OCI-LY7 (cell line): ENCODE measurements around the gene NOL6. TPM values are rescaled to one million over a fixed set of nuclear protein-coding genes. Genes with fewer than 3 reads are reported as not detected.

Experiments used
- BruUV-seq: library from RNA; stranded (reverse); fragments of 400-500 nt; replicated peaks from 2 replicates; lab custom pipeline; 2021; lab: Mats Ljungman, UMichigan
- CTCF ChIA-PET: fragments of 300-600 bp; sonication (Branson Sonifier 250); formaldehyde crosslinking; loops from one replicate; lab custom pipeline; 2022; ENCODE audit warnings: antibody characterized with exemption; ENCODE audit not compliant: unreplicated experiment; lab: Charles Lee
- POLR2A ChIA-PET: fragments of 300-600 bp; sonication (Branson Sonifier 250); formaldehyde crosslinking; loops from one replicate; lab custom pipeline; 2022; ENCODE audit warnings: antibody characterized with exemption; lab: Charles Lee
- DNase-seq: peaks from one replicate; pipeline ENCODE4 v3.0.0-alpha.2; 2015; ENCODE audit warnings: low spot score
- H2AFZ ChIP-seq: fragments of 200-600 bp; sonication (generic), shearing (Covaris generic); 2 replicates; pipeline ENCODE4 v1.6.1; 2014; ENCODE audit warnings: mild to moderate bottlenecking, antibody characterized with exemption, low read length, moderate library complexity
- H3K27ac ChIP-seq: fragments of 200-600 bp; sonication (generic); 2 replicates; pipeline ENCODE4 v1.5.1; 2014; ENCODE audit warnings: mixed run types, low read depth, mild to moderate bottlenecking, moderate library complexity, low read length, inconsistent platforms; ENCODE audit not compliant: poor library complexity, severe bottlenecking
- H3K36me3 ChIP-seq: fragments of 200-600 bp; sonication (generic); 2 replicates; pipeline ENCODE4 v1.6.1; 2014; ENCODE audit warnings: mild to moderate bottlenecking, antibody characterized with exemption, low read length, moderate library complexity, mixed read lengths; ENCODE audit not compliant: insufficient read depth
- H3K4me1 ChIP-seq: fragments of 200-600 bp; sonication (generic); 2 replicates; pipeline ENCODE4 v1.5.1; 2014; ENCODE audit warnings: mild to moderate bottlenecking, low read length; ENCODE audit not compliant: insufficient read depth, poor library complexity, severe bottlenecking
- H3K4me2 ChIP-seq: fragments of 200-600 bp; sonication (generic); 2 replicates; pipeline ENCODE4 v1.6.1; 2014; ENCODE audit warnings: mild to moderate bottlenecking, low read length
- H3K4me3 ChIP-seq: fragments of 200-600 bp; sonication (generic); 2 replicates; pipeline ENCODE4 v1.5.1; 2014; ENCODE audit warnings: mild to moderate bottlenecking, low read depth, low read length; ENCODE audit not compliant: poor library complexity, severe bottlenecking
- H3K79me2 ChIP-seq: fragments of 200-600 bp; sonication (generic); 2 replicates; pipeline ENCODE4 v1.6.1; 2016; ENCODE audit warnings: low read depth, mild to moderate bottlenecking, low read length, moderate library complexity, mixed read lengths; ENCODE audit not compliant: insufficient read depth
- H3K9me2 ChIP-seq: fragments of 200-600 bp; sonication (generic); 2 replicates; pipeline ENCODE4 v1.6.1; 2016; ENCODE audit warnings: mild to moderate bottlenecking, low read length, mixed read lengths; ENCODE audit not compliant: insufficient read depth
- H3K9me3 ChIP-seq: fragments of 200-600 bp; sonication (generic); 2 replicates; pipeline ENCODE4 v1.6.1; 2014; ENCODE audit warnings: mild to moderate bottlenecking, mixed run types, low read length, mixed read lengths
- H4K20me1 ChIP-seq: fragments of 200-600 bp; sonication (generic); 2 replicates; pipeline ENCODE4 v1.6.1; 2014; ENCODE audit warnings: mild to moderate bottlenecking, antibody characterized with exemption, low read length, moderate library complexity, mixed read lengths; ENCODE audit not compliant: insufficient read depth
- CTCF ChIP-seq: fragments of 200-600 bp; sonication (generic); conservative IDR thresholded peaks from 2 replicates; pipeline ENCODE4 v1.5.1; 2014; ENCODE audit warnings: mild to moderate bottlenecking, antibody characterized with exemption, low read length, moderate library complexity, mixed read lengths
- EZH2phosphoT487 ChIP-seq: fragments of 200-600 bp; sonication (generic); IDR thresholded peaks from 2 replicates; pipeline ENCODE4 v1.6.1; 2018; ENCODE audit warnings: low read depth, borderline replicate concordance, mild to moderate bottlenecking, mixed run types, antibody characterized with exemption, low read length, moderate library complexity, mixed read lengths
- intact Hi-C: fragments of 100-400 bp; cut with micrococcal nuclease; formaldehyde crosslinking; loops from one replicate; pipeline ENCODE4 v1.10.0; 2022; ENCODE audit not compliant: unreplicated experiment
- total RNA-seq, 2 experiments: library from RNA; depleted of rRNA in 1 of 2; stranded (reverse); fragments of >200 nt in 1 of 2; shearing (Covaris generic) in 1 of 2; gene quantifications; 2 replicates each; pipeline ENCODE4 v1.2.3, GENCODE V29; 2014 to 2022

NOL6 gene
- total RNA-seq, 2 experiments from 2014 or later = 28.8 to 30.9 TPM

GRCh38 chr9:33438926-33439680, 34.6 kb downstream of the NOL6 start:
- intact Hi-C loops = no loop called here
- no TSS peak for BruUV-seq
- no peak overlapping the region for H3K4me2 ChIP-seq
- TF ChIP-seq CTCF (no peak), EZH2phosphoT487 (no peak)
- H3K4me3 ChIP-seq = no peak overlapping the region
- no peak overlapping the region for H3K27ac ChIP-seq
- H3K4me1 ChIP-seq = peaks cover 4% of the 10 kb centered on the region
- H3K9me2 ChIP-seq = no peaks in the 10 kb centered on the region
- DNase-seq = no peak
- no peaks in the 10 kb centered on the region for H3K36me3 ChIP-seq
- H3K9me3 ChIP-seq = no peaks in the 10 kb centered on the region
- H3K79me2 ChIP-seq = no peaks in the 10 kb centered on the region
- no peak overlapping the region for H2AFZ ChIP-seq
- CTCF ChIA-PET = interaction anchor here (1.4 to 1.9 kb wide), 2 partner anchors 8 to 14 kb away, joined by 6 to 13 read pairs; partner anchors contain the start of gene AQP3
- no peaks in the 10 kb centered on the region for H4K20me1 ChIP-seq
- POLR2A ChIA-PET = interaction anchor here (0.6 to 1.8 kb wide), 4 partner anchors 8 to 435 kb away, joined by 3 to 9 read pairs (median 4); partner anchors contain the start of gene AQP3

DNA sequence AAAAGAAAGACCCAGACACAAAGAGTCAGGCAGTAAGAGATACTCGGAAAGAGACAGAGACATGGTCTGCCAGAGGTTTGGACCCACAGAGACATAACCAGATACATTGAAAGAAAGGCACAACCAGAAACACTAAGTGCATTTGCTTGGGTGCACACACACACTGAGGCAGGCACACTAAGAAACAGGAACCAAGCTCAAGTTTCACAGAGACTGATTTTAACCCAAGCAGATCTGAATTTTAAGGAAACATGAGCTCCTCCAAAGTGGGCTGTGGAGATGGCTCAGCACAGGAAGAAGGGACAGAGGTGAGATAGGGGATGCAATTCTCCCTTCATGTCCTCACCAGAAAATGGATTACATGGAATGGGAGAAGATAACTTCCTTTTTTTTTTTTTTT, 35.8 kb downstream of the NOL6 start:
- Histone ChIP-seq H3K4me3 (no peak overlapping the region), H3K27ac (no peak overlapping the region), H3K36me3 (no peaks in the 10 kb centered on the region), H2AFZ (no peak overlapping the region), H3K4me1 (peaks cover 4% of the 10 kb centered on the region), H3K4me2 (no peak overlapping the region), H4K20me1 (no peaks in the 10 kb centered on the region), H3K79me2 (no peaks in the 10 kb centered on the region), H3K9me2 (no peaks in the 10 kb centered on the region), H3K9me3 (no peaks in the 10 kb centered on the region)
- intact Hi-C loops = no loop called here
- DNase-seq = peak; percentile 37
- CTCF ChIA-PET = interaction anchor here (1.1 to 1.9 kb wide), 4 partner anchors 10 to 29 kb away, joined by 3 to 13 read pairs (median 4); partner anchors contain the start of gene AQP3
- TF ChIP-seq CTCF (no peak), EZH2phosphoT487 (no peak)
- POLR2A ChIA-PET = interaction anchor here (0.6 to 1.8 kb wide), 7 partner anchors 9 to 158 kb away, joined by 3 to 9 read pairs (median 4); partner anchors contain the start of gene AQP3
- BruUV-seq = no TSS peak
